Measurements from ENCODE around the gene TP73.

Gene TP73

DNA sequence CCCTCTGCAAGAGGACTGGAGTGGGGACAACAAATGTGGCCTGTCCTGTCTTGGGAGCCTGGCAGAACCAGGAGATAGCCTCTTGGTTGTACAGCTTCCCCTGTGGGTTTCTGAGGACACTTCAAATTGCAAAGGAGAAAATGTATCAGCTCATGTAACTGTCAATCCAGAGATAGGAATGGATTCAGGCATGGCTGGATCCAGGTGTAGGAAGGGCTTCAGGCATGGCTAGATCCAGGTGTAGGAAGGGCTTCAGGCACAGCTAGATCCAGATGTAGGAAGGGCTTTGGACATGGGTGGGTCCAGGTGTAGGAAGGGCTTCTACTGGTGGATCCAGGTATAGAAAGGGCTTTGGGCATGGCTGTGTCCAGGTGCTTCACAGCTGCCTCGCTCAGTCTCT, 30.9 kb downstream of the TP73 start:
- peaks cover 10% of the 10 kb centered on the region for H3K27me3 ChIP-seq (ENCODE audit: control insufficient read depth, insufficient read depth, low read length)
- H3K36me3 ChIP-seq (ENCODE audit: control insufficient read depth, insufficient read depth, low read length), result no peaks in the 10 kb centered on the region
- no peak overlapping the region for H3K9ac ChIP-seq (ENCODE audit: low read length)
- H3K4me3 ChIP-seq (ENCODE audit: low read length), result no peak overlapping the region
- H3K4me1 ChIP-seq (ENCODE audit: control insufficient read depth, insufficient read depth, low read length), result peaks cover 6% of the 10 kb centered on the region
- H3K9me3 ChIP-seq (ENCODE audit: control insufficient read depth, low read length), result no peaks in the 10 kb centered on the region

- H3K4me3 ChIP-seq (ENCODE audit: low read length), result no peak overlapping the region
These were observed 31.7 kb downstream of the TP73 start for GRCh38 chr1:3683992-3684391.

GRCh38 chr1:3685222-3685621, 32.9 kb downstream of the TP73 start:
- Histone ChIP-seq H3K4me1 (ENCODE audit: control insufficient read depth, insufficient read depth, low read length) (peaks cover 6% of the 10 kb centered on the region), H3K27me3 (ENCODE audit: control insufficient read depth, insufficient read depth, low read length) (peaks cover 8% of the 10 kb centered on the region), H3K36me3 (ENCODE audit: control insufficient read depth, insufficient read depth, low read length) (no peaks in the 10 kb centered on the region), H3K9me3 (ENCODE audit: control insufficient read depth, low read length) (no peaks in the 10 kb centered on the region), H3K4me3 (ENCODE audit: low read length) (no peak overlapping the region), H3K9ac (ENCODE audit: low read length) (no peak overlapping the region)

More at GRCh38 chr1:3683992-3684391, 31.7 kb downstream of the TP73 start:
- Histone ChIP-seq H3K4me1 (ENCODE audit: control insufficient read depth, insufficient read depth, low read length) (peaks cover 6% of the 10 kb centered on the region), H3K9ac (ENCODE audit: low read length) (no peak overlapping the region), H3K36me3 (ENCODE audit: control insufficient read depth, insufficient read depth, low read length) (no peaks in the 10 kb centered on the region), H3K27me3 (ENCODE audit: control insufficient read depth, insufficient read depth, low read length) (peaks cover 11% of the 10 kb centered on the region), H3K9me3 (ENCODE audit: control insufficient read depth, low read length) (no peaks in the 10 kb centered on the region)

- no peak overlapping the region for H3K4me3 ChIP-seq (ENCODE audit: low read length)
- no peak overlapping the region for H3K9ac ChIP-seq (ENCODE audit: low read length)
- no peaks in the 10 kb centered on the region for H3K36me3 ChIP-seq (ENCODE audit: control insufficient read depth, insufficient read depth, low read length)
- H3K9me3 ChIP-seq (ENCODE audit: control insufficient read depth, low read length), result no peaks in the 10 kb centered on the region
- peaks cover 6% of the 10 kb centered on the region for H3K4me1 ChIP-seq (ENCODE audit: control insufficient read depth, insufficient read depth, low read length)
- peaks cover 8% of the 10 kb centered on the region for H3K27me3 ChIP-seq (ENCODE audit: control insufficient read depth, insufficient read depth, low read length)
These were observed 33.6 kb downstream of the TP73 start for GRCh38 chr1:3685906-3686305.

- Histone ChIP-seq H3K9me3 (ENCODE audit: control insufficient read depth, low read length) (no peaks in the 10 kb centered on the region), H3K4me1 (ENCODE audit: control insufficient read depth, insufficient read depth, low read length) (peaks cover 6% of the 10 kb centered on the region), H3K4me3 (ENCODE audit: low read length) (no peak overlapping the region), H3K36me3 (ENCODE audit: control insufficient read depth, insufficient read depth, low read length) (no peaks in the 10 kb centered on the region), H3K9ac (ENCODE audit: low read length) (no peak overlapping the region), H3K27me3 (ENCODE audit: control insufficient read depth, insufficient read depth, low read length) (peaks cover 8% of the 10 kb centered on the region)
These were observed 35.2 kb downstream of the TP73 start for GRCh38 chr1:3687504-3687903.

DNA sequence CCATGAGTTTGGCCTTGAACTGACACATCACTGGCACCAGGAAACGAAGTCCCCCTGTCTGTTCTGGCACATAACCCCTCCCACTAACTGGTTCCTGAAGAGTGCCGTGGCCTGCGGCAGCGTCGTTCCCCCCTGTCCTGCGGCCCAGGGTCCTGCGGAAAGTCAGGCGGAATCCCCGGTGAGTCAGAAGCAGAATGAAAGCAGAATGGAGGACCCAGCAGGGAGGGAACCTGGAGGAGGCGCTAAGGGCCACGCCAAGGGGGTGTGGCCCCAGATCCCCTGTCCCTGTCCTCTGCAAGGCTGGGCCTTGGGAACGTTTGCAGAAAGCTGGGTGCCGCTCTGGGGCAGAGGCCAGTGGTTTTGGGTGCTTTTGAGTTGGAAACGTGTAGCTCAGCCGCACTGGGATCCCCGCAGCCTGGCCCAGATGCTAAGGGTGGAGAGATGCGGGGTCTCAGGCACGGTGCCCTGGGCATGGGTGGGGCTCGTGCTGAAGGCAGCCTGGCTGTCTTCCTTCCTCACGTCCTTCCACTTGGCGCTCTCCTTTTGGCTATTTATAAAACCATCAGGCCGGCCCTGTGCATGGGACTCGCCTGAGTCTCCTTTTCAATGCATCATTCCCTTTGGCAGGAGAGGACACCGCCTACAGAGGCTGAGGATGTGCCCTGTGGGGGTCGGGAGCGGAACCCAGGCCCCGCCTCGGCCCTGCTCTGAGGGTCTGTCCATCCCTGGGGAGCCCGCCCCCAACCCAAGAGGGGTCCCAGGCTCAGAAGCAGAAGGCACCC, 36.2 kb downstream of the TP73 start:
- no peak overlapping the region for H3K4me3 ChIP-seq (ENCODE audit: low read length)
- no peak overlapping the region for H3K9ac ChIP-seq (ENCODE audit: low read length)
- peaks cover 7% of the 10 kb centered on the region for H3K27me3 ChIP-seq (ENCODE audit: control insufficient read depth, insufficient read depth, low read length)
- peaks cover 6% of the 10 kb centered on the region for H3K4me1 ChIP-seq (ENCODE audit: control insufficient read depth, insufficient read depth, low read length)
- H3K9me3 ChIP-seq (ENCODE audit: control insufficient read depth, low read length), result no peaks in the 10 kb centered on the region
- no peaks in the 10 kb centered on the region for H3K36me3 ChIP-seq (ENCODE audit: control insufficient read depth, insufficient read depth, low read length)

- Histone ChIP-seq H3K36me3 (ENCODE audit: control insufficient read depth, insufficient read depth, low read length) (no peaks in the 10 kb centered on the region), H3K4me3 (ENCODE audit: low read length) (no peak overlapping the region), H3K9ac (ENCODE audit: low read length) (no peak overlapping the region), H3K9me3 (ENCODE audit: control insufficient read depth, low read length) (no peaks in the 10 kb centered on the region), H3K4me1 (ENCODE audit: control insufficient read depth, insufficient read depth, low read length) (peaks cover under 1% of the 10 kb centered on the region), H3K27me3 (ENCODE audit: control insufficient read depth, insufficient read depth, low read length) (peaks cover 4% of the 10 kb centered on the region)
These were observed 36.9 kb downstream of the TP73 start for GRCh38 chr1:3689138-3689750.

DNA sequence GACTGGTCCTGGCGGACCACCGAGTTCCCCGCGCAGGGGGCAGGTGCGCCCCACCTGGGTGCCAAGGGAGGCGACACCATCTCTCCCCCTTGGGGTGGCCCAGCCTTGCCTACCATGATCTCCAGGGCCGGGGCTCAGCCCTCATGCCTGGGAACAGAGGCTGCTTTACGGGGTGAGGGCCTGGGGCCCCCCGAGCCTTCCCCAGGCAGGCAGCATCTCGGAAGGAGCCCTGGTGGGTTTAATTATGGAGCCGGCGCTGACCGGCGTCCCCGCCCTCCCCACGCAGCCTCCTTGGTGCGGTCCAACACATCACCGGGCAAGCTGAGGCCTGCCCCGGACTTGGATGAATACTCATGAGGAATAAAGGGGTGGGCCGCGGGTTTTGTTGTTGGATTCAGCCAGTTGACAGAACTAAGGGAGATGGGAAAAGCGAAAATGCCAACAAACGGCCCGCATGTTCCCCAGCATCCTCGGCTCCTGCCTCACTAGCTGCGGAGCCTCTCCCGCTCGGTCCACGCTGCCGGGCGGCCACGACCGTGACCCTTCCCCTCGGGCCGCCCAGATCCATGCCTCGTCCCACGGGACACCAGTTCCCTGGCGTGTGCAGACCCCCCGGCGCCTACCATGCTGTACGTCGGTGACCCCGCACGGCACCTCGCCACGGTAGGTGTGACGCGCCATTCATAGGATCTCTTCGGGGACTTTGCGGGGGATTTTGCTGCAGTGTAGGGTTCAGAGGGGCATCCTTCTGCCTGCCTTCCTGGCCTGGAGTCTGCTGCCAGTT, 38.2 kb downstream of the TP73 start:
- Histone ChIP-seq H3K27me3 (ENCODE audit: control insufficient read depth, insufficient read depth, low read length) (peaks cover 4% of the 10 kb centered on the region), H3K9me3 (ENCODE audit: control insufficient read depth, low read length) (no peaks in the 10 kb centered on the region)

GRCh38 chr1:3691421-3692204, 39.3 kb downstream of the TP73 start:
- Histone ChIP-seq H3K4me1 (ENCODE audit: control insufficient read depth, insufficient read depth, low read length) (peaks cover 6% of the 10 kb centered on the region), H3K4me3 (ENCODE audit: low read length) (no peak overlapping the region), H3K9me3 (ENCODE audit: control insufficient read depth, low read length) (no peaks in the 10 kb centered on the region), H3K9ac (ENCODE audit: low read length) (no peak overlapping the region), H3K27me3 (ENCODE audit: control insufficient read depth, insufficient read depth, low read length) (peaks cover 12% of the 10 kb centered on the region), H3K36me3 (ENCODE audit: control insufficient read depth, insufficient read depth, low read length) (no peaks in the 10 kb centered on the region)

More for the DNA sequence above, 38.2 kb downstream of the TP73 start:
- H3K4me1 ChIP-seq (ENCODE audit: control insufficient read depth, insufficient read depth, low read length), result peaks cover 2% of the 10 kb centered on the region
- H3K9ac ChIP-seq (ENCODE audit: low read length), result no peak overlapping the region
- H3K4me3 ChIP-seq (ENCODE audit: low read length), result no peak overlapping the region
- no peaks in the 10 kb centered on the region for H3K36me3 ChIP-seq (ENCODE audit: control insufficient read depth, insufficient read depth, low read length)

GRCh38 chr1:3692598-3692997, 40.3 kb downstream of the TP73 start:
- Histone ChIP-seq H3K27me3 (ENCODE audit: control insufficient read depth, insufficient read depth, low read length) (peaks cover 22% of the 10 kb centered on the region), H3K4me1 (ENCODE audit: control insufficient read depth, insufficient read depth, low read length) (peaks cover 6% of the 10 kb centered on the region), H3K9me3 (ENCODE audit: control insufficient read depth, low read length) (no peaks in the 10 kb centered on the region), H3K36me3 (ENCODE audit: control insufficient read depth, insufficient read depth, low read length) (no peaks in the 10 kb centered on the region), H3K4me3 (ENCODE audit: low read length) (no peak overlapping the region), H3K9ac (ENCODE audit: low read length) (no peak overlapping the region)

GRCh38 chr1:3693321-3693720, 41.0 kb downstream of the TP73 start:
- Histone ChIP-seq H3K4me1 (ENCODE audit: control insufficient read depth, insufficient read depth, low read length) (peaks cover 6% of the 10 kb centered on the region), H3K36me3 (ENCODE audit: control insufficient read depth, insufficient read depth, low read length) (no peaks in the 10 kb centered on the region), H3K4me3 (ENCODE audit: low read length) (no peak overlapping the region), H3K27me3 (ENCODE audit: control insufficient read depth, insufficient read depth, low read length) (peaks cover 26% of the 10 kb centered on the region), H3K9me3 (ENCODE audit: control insufficient read depth, low read length) (no peaks in the 10 kb centered on the region), H3K9ac (ENCODE audit: low read length) (no peak overlapping the region)

Data from mucosa of stomach (tissue), 1 donor.